IPS DF 19.7 (cell line): ENCODE data around the gene MRPS5.

Experiments used
- DNase-seq: peaks from one replicate; pipeline ENCODE4 v3.0.0-alpha.2; 2013; ENCODE audit warnings: low read depth, low spot score

Gene MRPS5

DNA sequence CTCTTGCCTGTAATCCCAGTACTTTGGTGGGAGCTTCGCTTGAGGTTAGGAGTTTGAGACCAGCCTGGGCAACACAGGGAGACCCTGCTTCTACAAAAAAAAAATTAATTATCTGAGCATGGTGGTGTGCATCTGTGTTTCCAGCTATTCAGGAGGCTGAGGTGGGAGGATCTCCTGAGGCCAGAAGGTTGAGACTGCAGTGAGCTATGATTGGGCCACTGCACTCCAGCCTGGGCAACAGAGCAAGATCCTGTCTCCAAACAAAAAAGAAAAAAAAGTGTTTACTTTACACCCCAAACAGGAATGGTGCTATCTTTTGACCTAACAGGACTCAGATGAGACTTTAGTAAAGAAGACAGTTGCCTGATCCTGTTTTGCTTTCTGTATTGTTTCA, 60.5 kb downstream of the MRPS5 start:
- DNase-seq: no peak

DNA sequence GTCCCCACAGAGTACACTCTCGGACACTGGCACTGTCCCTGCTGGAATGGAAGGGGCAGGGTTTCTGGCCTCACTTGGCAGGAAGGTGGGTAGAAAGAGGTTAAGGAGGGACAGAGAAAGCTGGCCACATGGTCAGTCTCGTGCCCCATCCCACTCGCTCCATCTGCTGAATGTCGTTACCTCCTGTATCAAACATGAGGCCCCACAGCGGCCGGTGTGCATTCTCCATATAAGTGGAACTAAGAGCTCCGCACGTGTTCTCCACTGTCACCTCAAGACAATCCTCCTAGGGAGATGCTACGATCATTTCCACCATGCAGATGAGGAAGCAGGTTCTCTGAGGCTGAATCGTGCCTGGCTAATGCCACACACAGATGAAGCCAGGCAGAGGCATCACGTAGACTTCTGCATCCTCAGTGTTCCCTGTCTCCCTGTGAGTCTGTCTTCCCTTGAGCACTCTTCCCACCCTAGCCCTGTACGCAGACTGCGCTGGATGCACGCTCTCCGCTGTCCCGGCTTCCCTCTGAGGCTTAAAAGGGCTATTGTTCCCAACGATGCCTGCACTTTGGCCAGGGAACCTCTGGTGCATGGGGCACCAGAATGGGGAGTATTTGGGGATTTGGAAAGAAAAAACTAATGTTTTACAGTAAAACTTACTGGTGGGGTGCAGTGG, 61.0 kb downstream of the MRPS5 start:
- no peak for DNase-seq

DNA sequence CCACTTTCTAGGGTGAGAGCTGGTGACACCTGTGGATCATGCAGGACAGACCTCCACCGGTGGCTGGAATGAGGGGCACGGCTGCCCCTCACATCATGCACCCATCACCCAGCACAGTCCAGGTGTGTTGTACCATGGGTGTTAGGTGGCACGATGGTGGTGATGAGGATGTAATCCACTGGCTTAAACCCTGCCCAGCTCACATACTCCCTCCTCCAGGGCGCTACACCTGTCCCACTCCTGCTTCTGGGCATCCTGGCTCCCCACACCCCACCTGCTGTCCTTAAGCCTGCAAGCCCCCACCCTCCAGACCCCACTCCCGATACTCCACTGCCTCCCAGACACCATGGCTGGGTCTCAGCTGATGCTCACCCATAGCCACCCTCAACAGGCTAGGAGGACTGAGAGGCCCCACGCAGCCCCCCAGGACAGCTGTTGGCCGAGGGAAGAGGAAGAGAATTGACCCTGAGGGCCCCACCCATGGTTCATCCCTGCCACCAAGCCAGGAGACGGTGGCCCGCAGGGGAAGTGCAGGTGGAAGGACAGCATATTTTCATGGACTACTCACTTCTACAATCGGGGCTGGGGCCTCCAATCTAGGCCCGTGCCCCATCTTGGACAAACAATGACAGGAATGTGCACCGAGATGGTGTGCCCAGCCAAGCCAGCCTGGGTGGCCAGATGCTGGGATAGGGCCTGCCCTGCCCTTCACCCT, 61.8 kb downstream of the MRPS5 start:
- DNase-seq: no peak

DNA sequence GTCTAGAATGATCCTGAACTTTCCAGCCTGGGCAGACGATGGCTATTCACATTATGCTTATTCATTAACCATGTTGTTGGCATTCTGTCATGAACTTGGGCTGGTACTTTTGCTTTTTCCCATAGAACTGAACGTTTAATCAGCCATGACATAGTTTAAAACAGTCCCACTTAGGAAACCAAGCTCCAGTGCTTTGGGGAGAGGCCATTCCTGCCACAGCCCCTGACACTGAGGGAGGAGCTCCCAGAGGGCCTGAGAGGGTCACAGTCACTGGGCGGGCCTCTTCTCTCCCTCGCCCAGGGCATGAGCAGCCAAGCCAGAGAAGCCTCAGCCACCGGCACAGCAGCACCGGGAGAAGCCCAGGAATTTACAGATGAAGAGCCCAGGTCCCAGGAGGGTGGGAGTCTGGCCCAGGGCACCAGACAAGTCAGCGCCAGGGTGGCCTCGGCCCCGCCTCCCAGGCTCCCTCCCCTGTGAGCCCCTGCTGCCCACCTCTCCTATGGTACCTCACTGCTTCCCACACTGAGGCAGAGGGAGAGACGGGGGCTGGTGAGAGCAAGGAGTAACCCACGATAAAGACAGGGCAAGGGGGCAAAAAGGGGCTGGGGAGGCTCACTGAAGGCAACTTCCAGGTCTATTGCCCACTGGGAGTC, 62.5 kb downstream of the MRPS5 start:
- DNase-seq: no peak

DNA sequence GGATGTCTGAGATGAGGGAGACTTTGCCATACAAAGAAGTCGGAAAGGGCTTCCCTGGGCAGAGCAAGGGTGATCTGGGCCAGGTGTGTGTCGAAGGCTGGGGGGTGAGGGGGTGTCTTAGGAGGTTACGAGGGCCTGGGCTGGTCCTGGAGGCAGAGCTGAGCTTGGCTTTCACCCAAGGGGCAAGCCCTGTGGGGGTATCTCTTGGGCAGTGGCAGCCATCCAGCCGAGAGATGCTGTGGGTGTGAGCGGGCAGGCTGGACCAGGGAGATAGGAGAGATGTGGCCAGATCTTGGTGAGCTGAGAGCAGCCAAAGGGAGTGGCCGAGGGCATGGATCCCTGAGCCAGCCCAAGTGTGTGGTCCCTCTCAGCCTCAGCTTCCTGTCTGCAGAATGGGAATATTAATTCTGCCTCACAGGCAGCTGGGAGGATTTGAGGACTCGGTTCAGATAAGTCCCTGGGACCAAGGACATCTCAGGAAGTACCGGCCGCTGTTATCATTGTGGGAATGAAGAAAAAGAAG, 63.1 kb downstream of the MRPS5 start:
- no peak for DNase-seq

DNA sequence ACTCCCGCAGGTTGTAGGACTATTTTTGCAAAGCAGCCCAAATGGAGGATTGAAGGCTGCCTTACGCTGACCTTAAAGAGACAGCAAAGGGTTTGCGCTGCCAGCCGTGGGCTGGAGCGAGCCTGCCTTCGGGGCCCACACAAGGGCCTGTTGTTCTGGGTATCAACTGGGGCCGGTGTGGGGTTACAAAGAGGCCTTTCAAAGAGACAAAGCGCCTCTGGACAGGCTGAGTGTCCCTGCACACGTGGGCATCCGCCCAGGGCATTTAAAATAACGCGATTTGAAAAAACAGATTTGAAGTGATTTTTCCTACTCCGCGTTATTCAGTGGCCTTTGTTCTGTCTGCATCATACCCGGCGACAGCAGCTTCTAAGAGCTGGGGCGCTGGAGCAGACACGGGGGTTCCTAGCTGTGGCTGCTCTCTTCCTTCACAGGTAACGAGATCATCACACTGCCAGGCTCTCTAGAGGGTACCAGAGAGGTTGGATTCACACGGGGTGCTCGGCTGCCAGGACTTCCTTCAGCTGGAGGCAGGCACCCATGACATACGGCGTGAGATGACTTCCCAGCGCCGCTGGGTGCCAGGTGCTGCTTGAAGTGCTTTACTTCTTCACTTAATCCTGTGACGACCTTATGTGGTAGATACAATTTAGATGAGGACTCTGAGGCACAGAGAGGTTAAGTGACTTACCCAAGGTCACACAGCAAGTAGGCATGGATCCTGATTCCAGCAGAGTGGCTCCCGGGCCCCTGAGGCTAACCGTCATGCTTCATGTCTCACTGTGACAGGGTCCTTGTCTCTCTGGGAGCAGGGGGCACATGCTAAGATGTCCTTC, 63.9 kb downstream of the MRPS5 start:
- DNase-seq: no peak

DNA sequence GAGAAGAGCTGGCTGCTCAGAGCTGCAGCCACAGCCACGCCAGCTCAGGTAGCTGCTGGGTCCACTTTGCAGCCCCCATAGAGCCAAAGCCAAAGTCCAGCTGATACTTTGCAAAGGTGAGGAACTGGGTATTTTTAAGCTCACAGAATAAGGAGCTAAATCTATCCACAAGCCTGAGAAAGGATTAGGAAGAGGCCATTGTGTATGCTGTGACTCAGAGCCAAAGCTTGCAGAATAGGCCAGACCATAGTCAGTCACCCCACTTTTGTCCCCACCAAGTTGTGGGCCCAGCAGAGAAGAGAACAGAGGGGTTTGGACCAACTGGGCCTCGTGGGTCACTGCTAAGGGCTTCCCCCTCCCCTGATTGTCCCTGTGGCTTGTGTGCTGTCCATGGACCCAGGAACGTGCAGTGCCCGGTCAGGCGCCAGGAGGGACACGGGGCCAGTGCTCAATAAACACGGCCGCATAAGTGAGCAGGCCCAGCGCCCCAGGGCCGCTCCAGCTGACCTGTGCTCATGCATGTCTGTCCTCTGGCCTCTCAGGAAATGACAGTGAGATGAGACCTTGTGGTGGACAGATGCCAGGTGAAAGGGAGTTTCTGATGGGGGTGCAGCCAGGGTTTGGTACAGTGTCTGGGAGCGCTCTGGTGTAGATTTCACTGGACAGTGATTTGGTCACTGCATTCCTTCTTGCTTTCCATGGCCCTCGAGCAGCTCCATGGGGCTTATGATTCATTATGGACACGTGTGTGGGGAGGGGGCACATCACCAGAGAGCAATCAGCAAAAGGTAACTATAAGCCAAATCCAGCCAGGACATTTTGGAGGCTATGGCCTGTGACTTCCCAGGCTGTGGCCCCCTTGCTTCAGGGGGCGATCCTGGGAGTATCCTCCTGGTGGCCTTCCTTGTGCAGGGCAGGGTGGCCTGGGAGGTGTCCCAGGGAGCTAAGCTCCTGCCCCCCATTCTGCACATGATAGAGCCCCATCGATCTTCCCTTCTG, 64.8 kb downstream of the MRPS5 start:
- DNase-seq: no peak

DNA sequence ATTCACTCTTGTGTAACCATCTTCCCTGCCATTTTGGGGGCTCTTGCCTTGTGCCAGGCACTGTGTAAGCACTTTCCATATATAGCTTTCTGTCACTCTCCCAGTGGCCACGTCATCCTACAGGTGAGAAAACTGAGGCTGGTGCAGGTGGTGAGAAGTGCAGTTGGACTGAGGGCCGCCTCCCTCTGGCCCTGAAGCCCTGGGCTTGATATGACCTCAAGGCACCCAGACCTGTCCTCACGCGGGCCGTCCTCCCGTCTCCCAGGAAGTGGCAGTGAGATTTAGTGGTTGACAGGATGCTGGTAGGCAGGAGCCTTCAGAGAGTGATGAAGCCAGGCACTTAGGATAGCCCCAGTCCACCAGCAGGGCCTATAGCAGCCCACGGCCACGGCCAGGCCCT, 65.6 kb downstream of the MRPS5 start:
- no peak for DNase-seq

DNA sequence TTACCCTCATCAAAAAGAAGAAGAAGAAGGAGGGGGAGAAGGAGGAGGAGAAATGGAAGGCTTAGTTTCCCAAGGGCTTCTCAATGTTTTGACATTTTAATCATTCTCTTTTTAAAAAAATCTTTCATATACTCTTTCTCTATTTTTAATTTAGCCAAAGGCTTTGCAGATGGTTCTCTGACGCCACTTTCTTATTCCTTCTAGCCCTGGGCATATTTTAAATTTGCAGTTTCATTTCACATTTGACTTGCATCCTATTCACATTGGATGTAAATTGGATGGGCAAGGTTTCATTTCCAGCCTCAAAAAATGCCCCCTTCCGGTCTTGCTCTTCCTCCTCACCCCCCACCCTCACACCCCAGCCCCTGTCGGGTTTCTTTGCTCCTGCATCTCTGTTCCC, 66.3 kb downstream of the MRPS5 start:
- DNase-seq: no peak

DNA sequence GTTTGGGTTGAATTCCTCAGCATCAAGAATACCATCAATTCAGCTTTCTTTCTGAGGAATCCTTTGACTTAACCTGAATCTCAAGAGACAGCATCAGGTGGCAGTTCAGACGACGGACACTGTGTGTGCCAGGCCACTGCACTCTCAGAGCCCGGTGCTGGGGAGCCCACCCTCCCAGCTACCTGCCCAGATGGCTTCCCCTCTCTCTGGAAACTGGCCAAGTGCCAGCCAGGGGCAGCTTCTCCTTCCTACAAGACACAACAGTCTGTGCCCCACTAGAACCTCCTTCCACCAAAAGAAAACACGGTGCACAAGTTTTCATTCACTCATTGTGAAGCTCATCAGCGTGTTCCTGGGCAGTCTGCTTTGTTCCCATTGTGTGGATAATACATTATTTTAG, 67.6 kb downstream of the MRPS5 start:
- DNase-seq: no peak

DNA sequence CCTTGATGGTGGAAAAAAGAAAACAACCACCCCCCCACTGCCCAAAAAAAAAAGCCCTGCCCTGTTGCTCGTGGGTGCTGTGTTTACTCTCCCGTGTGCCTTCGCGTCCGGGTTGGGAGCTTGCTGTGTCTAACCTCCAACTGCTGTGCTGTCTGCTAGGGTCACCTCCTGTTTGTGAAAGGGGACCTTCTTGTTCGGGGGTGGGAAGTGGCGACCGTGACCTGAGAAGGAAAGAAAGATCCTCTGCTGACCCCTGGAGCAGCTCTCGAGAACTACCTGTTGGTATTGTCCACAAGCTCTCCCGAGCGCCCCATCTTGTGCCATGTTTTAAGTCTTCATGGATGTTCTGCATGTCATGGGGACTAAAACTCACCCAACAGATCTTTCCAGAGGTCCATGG, 68.1 kb downstream of the MRPS5 start:
- no peak for DNase-seq

DNA sequence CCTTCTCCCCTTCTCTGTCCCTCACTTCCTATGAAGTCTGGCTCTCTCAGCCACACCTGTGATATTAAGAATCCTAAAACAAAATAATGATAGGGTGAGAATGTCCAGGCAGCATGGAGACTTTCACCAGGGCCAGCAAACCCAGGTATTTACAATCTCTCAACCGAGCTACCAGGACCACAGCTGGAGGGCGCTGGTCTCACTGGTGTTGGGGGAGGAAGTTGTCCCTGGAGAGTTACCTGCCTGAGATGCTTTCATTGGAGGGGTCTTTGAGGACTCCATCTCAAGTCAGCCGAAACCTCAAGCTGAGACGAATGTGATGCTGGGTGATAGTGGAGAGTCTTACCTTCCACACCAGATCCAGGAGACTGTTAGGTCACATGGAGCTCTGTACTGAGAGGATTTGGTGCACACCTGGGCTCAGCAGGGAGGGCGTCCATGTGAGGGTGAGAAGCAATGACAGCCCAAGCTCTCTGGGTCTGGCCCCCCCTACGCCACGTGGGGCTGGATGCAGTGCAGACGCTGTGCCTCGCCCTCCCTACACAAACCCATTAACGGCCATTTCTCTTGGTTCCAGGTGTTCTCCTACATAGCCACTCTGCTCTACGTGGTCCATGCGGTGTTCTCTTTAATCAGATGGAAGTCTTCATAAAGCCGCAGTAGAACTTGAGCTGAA, 68.7 kb downstream of the MRPS5 start:
- DNase-seq: no peak

DNA sequence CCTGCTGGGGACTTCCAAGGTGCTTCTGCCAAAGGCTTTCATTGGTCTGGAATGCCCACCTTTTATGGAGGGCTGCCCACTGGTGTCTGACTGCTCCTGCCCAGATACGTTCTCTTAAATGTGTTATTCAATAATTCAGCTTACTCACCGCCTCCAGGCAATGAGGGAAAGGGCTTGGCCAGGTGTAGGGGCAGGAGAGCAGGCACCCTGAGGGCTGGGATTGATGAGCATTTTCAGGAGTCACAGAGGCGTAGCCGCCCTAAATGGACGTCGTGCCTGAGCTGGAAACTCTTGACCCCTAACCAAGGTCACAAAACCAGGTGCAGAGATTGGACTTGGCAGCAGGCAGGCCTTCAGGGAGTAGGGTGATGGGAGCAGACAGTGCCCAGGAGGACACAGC, 69.3 kb downstream of the MRPS5 start:
- no peak for DNase-seq

DNA sequence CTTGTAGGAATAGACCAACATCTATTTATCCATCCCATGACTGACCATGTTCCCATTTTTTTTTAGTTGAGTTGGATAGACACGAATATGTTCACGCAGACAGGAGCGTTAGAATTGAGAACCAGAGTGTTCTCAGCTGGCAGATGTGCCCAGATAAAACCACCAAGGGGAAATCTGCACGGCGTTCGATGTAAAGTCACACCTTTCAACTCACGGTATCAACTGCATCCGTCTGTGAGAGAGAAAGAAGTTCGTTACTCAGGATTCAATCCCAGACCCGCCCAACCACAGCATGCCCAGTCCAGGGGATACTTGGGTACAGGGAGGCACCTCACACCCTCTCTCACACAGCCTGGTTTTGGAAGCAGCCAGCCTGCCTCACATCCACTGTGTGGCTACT, 70.0 kb downstream of the MRPS5 start:
- DNase-seq: no peak

DNA sequence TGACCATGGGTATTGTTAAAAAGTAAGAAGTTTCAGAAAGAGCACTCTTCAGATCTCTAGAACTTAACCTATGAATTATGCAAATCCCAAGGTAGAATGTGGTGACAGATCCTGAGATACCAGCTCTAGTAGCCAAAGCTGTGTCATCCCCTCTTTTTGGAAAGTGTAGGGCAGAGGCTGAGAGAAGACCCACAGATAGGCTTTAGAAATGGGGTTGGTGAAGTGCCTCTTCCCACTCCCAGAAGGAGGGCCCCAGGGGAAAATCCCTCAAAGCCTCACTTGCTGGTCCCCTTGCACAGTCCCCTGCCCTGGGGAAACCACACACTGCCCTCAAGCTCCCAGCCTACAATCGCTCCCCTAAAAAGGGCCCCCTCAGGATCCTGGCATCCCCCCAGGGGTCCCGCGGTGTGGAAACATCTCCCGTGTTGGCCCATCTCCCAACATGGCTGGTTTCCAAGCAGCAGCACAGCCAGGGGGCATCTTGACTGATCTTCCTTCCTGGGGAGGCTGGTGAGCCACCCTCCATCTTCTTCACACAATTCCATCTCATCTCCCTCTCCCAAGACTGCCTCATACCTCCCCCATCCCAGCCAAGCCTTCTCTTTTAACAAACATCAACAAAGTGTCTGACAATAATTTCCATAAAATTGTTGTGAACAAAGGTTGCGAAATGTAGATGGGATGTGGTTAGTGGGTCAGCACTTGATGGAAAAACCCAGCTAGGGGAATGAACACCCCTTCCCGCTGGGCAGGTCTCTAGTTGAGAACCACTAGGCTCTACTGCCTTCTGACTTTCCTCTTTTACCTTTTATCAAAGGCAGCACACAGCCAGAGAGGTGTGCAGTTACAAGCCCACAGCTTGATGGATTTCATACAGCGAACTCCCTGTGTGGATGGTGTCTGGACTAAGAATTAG, 71.0 kb downstream of the MRPS5 start:
- DNase-seq: no peak

DNA sequence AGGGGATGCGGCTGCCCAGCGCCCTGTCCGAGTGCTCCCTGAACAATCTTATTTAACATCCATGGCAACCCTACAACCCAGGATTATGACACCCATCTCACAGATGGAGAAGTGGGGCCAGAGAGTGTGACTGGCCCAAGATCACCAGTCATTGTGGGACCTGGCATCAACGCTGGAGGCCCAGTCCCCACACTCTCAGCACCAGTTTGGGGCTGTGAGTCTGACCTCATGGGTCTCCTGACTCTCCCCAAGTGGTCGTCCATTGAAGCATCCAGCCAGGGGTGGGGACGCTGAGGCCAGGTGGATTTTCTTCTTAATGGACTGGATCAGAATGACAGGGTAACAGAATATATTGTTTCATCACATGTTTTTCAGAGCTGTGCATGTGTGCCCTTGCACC, 71.6 kb downstream of the MRPS5 start:
- no peak for DNase-seq

DNA sequence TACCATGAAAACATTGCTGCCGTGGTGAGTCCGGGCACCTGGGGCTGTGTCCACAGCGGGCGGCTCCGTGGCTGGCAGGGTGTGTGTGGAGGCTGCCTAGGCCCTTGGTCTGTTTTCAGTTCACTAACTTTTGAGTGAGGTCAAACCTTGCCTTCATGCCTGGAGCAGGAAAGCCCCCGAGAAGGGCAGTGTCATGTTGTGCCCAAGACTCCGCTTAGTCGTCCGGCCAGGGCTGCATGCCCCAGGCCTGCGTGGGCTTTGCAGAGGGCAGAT, 72.0 kb downstream of the MRPS5 start:
- no peak for DNase-seq

DNA sequence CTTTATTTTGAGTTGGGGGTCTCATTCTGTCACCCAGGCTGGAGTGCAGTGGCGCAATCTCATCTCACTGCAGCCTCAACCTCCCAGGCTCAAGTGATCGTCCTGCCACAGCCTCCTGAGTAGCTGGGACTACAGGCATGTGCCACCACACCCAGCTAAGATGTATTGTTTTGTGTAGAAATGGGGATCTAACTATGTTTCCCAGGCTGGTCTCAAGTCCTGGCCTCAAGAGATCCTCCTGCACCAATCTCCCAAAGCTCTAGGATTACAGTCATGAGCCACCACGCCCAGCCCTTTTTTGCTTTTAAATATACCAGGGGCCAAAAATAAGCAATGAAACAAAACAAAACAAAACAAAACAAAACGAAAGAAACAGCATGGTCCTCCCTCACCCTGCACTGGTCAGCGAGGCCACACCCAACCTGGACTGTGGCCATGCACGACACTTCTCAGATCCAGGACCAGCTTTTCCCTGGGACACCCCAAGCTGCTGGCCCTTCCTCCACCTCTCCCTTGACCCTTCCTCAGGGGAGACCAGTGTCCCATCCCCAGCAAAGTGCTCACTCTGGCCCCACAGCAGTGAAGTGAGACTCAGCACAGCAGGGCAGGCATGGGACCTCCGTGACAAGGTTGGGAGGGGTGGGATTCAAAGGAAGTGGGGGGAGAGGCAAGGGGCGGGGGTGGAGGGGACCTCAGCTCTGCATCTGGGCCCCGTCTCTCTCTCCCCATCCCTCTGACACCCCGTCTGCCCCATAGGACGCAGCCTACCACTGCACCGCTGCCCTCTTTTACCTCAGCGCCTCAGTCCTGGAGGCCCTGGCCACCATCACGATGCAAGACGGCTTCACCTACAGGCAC, 72.6 kb downstream of the MRPS5 start:
- DNase-seq: no peak
